Esophagus muscularis mucosa (tissue), 4 donors: ENCODE measurements around the gene DPYD.

Source experiments
- CTCF ChIP-seq, 3 experiments: fragments of 200-600 bp in 2 of 3; fragments of 450-650 bp in 1 of 3; sonication (generic) in 2 of 3; IDR thresholded peaks; one replicate each; pipeline ENCODE4 v1.5.1; 2017 to 2019; ENCODE audit warnings: antibody characterized with exemption in 3 of 3, mild to moderate bottlenecking in 2 of 3, moderate library complexity in 1 of 3
- EP300 ChIP-seq: sonication (generic); formaldehyde crosslinking; IDR thresholded peaks from one replicate; pipeline ENCODE4 v1.6.1; 2017; ENCODE audit warnings: antibody characterized with exemption
- POLR2A ChIP-seq: fragments of 450-650 bp; IDR thresholded peaks from one replicate; pipeline ENCODE4 v1.6.1; 2017; ENCODE audit warnings: antibody characterized with exemption, moderate library complexity, mild to moderate bottlenecking, low read depth
- POLR2AphosphoS5 ChIP-seq, 2 donors: sonication (generic); formaldehyde crosslinking; IDR thresholded peaks; one replicate each; pipeline ENCODE4 v1.6.1; 2017; ENCODE audit warnings: antibody characterized with exemption in 2 of 2

DNA sequence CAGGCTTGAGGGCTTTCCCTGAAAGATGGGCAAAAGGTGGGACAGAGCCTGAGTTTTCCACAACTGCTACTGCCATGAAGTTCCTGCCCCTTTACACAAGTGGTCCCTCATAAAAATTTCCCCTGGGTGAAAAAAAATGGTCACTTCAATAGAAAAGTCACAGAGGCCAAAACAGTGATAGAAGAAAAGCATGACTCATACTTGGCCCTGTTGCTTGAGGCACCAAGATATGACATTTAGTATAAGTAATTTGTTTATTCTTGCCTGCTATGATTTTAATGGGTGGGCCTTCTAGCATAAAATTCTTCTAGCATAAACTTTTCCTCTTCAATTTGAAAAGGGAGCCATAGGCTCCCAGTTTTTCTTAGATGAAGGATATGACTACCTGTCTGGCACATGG lies 280.2 kb downstream of the DPYD start:
- TF ChIP-seq POLR2AphosphoS5 (IDR thresholded peaks at IDR 0.05) (no peak), CTCF (IDR thresholded peaks at IDR 0.05) (no peak), POLR2A (no peak), EP300 (no peak)
